ENCODE results near the gene CRISP1.
A peak's percentile ranks its signal among the peaks of the same experiment; 100 is the strongest.
"Not testable (repeated sequence)": the region's sequence is repeated elsewhere in the genome, so short reads cannot be mapped to it uniquely, and the experiment has no call there.

The CRISP1 gene, protein sequence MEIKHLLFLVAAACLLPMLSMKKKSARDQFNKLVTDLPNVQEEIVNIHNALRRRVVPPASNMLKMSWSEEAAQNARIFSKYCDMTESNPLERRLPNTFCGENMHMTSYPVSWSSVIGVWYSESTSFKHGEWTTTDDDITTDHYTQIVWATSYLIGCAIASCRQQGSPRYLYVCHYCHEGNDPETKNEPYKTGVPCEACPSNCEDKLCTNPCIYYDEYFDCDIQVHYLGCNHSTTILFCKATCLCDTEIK

DNA sequence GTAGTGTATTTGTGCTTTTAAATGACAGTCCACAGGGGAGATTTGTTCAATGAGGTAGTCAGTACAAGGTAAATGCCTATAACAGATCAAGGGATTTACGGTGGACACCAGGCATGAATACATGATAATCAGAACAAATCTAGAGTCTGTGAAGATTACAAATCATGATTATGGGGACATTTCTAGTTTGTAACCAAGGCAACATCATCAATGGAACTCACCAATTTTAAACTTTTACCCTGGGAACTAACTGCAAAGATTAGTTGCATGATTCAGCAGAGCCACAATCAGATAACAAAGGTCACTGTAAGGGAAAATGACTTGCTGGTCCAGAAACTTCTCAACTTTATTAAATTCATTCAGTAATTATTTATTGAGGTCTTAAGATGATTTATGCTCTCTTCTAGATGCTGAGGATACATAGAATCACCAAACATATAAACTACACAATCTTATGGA lies at the start of gene CRISP1:
Gene CRISP1 (minus strand): TSS at position 51 of the 459 bp plus-strand sequence. CDS start 9,135 bp downstream, outside the sequence.
- DNase-seq (ENCODE audit: low spot score) = no peak

DNA sequence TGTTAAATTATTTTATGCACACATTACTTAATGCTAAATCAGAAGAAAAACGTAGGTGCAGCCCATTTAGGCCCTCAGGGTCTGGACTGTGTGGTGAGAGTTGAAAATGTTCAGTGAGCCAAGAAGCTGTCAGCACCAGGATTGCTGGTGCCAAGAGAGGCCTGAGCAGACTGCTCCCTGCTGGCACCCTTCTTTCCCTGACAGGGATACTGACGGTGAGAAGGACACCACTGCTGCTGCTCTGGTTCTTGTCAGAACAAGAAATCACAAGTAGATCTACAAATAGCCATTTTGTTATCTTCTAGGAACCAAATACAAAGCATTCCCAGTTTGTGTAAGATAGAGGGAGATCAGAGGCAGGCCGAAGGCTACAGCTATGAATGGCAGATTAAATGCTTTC lies 48.7 kb upstream of the CRISP1 start:
- DNase-seq (ENCODE audit: low spot score) = no peak

DNA sequence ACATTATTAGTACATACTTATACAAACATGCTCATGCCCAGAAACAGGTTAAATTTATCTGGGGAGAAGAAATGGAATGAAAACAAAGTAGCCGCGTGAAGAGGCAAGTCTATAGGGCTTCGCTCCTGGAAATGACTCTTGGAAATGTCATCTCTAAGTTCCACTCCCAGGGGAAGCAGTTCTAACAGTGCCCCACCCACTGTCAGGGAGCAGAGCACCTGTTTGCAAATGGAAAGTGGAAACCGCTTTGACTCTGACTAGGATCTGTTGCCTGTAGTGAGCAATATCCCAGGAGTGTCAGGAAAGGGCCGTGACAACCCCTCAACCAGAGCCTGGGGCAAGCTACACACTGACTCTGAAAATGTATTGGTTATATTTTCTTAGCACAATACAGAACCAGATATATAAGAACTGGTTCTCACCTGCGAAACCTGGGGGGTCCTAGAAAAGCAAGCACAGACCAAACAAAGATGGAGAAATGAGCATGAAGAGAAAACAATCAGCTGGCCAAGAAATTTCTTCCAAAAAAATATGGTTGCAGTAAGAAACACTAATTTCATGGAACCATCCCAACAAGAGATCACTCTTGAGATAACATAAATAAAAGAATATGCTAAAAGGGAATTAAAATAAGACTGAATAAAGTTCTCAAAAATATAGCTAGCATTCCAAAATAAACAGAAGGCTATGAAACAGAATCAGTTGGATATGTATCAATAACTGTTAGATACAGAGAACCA lies 47.5 kb upstream of the CRISP1 start:
- DNase-seq (ENCODE audit: low spot score) = no peak

DNA sequence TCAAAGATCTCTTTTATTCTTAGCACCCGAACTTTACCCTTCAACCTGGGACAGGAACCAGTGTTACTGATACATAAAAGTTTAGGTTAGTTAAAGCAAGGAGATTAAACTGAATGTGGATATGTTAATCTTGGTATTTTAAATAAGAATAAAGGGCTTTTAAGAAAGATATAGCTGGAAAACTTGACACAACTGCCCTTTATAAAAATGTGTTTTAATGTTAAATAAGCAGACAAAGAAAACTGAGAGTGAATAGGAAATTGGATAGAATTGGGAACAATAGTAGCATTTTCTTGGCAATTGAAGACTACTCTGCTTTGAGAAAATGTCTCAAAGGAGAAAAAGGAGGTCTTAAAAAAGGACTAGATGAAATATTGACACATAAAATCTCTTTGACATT lies 45.9 kb upstream of the CRISP1 start:
- DNase-seq (ENCODE audit: low spot score) = no peak

DNA sequence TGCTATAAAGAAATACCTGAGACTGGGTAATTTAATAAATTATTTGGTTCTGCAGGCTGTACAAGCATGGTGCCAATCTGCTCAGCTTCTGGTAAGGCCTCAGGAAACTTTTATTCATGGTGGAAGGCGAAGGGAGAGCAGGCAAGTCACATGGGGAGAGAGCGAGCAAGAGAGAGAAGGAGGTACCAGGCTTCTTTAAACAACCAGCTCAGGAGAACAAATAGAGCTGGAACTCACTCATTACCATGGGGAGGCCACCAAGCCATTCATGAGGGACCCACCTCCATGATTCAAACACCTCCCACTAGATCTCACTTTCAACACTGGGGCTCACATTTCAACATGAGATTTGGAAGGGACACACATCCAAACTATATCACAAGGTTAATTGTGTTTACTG lies 44.9 kb upstream of the CRISP1 start:
- DNase-seq (ENCODE audit: low spot score) = no peak

DNA sequence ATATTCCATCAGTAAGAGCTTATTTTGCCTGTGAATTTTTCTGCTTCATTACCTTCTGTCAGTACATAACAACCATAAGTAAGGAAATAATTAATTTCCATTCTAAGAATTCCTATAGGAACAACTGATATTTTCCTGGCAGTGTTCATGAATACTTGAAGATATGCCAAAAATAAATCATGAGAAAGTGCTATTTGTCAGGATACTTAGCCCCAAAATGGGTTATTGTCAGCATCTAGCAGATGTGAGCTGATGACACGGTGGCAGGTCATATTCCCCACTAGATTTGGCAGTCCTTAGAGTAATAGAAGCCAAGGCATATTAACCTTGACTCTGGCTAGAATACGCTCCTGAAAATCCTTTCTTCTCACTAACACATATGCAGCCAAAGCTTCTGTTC lies 43.2 kb upstream of the CRISP1 start:
- no peak for DNase-seq (ENCODE audit: low spot score)

DNA sequence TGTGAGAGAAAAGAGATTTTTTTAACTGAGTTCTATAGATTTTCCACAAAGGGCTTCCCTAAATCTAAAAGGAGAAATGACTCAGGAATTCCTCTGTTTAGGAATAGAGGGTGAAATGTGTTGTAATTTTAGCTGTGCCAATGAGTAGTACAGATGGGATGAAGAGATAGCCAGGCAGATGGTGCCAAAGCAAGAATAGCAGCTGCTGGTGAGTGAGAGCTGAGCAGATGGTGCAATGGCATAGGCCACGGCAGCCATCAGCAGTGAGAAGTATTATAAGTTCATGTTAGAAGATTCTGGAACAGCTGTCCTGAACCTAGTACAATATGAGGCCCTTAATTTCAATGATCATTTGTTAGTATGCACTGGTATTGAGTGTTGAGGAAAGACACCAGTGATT lies 40.2 kb upstream of the CRISP1 start:
- DNase-seq (ENCODE audit: low spot score) = no peak

DNA sequence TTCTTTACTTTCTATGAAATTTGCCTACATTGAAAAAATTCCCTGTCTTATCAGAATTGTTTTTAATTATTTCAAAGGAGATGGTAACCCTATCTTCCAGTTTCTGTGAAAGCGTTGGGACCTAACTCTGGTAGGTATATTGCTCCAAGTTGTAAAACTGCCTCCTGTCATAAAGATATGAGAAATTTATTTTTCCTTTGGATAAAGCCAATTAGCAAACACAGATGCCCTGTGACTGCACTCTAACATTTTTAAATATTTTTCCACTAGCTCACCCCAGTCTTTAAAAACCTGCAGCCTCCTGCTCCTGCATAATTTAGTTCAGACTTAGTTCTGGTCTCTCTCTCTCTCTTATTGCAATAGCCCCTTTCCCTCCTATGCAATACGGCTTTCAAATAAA lies 39.0 kb upstream of the CRISP1 start:
- DNase-seq (ENCODE audit: low spot score) = no peak

DNA sequence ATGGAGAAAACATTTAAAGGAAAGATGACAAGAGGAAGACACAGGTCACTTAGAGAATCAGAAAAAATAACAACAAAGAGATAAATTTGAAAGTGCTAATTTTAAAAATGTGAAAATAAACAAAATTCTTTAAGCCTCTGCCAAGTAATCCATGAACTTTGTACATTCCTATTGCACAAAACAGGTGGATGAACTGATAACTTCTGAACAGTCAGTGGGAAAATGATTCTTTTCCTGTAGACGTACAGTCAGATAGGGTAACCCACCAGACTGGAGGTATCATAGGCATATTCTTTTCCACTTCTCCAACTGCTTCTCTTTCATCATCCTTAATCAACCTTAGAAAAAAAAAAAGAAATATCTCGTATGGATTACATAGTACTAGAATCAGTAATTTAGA lies 36.5 kb upstream of the CRISP1 start:
- no peak for DNase-seq (ENCODE audit: low spot score)

DNA sequence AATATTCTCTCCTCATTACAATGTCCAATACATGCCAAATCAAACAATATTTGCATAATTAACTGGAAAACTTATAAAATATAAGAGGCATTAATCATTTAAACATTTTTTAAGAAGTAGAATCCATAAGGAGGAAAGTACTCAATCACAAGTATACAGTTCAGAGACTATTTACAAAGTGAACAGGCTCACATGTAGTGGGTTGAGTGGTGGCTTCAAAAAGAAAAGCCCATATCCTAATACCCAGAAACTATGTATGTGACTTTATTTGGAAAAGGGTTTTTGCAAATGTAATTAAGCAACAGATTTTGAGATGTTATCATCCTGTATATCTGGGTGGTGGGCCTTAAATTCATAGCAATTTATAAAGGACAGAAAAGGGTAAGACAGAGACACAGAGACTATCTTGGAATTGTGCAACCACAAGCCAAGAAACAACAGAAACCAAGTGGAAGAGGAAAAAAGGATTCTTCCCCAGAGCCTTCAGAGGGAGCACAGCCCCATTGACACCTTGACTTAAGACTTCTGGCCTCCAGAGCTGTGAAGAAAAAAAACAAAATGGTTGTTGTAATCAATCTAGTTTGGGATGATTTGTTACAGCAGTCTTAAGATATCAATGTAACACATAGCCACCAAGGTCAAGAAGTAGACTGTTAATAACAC lies 32.7 kb upstream of the CRISP1 start:
- no peak for DNase-seq (ENCODE audit: low spot score)

DNA sequence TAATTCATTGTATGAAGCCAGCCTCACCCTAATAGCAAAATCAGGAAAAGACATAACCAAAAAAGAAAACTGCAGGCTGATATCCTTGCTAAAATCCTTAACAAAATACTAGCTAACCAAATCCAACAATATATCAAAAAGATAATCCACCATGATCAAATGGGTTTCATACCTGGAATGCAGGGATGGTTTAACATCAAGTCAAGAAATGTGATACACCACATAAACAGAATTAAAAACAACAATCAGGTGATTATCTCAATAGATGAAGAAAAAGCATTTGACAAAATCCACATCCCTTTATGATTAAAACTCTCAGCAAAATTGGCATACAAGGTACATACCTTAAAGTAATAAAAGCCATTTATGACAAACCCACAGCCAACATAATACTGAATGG lies 29.2 kb upstream of the CRISP1 start:
- DNase-seq (ENCODE audit: low spot score) = not testable (repeated sequence)

DNA sequence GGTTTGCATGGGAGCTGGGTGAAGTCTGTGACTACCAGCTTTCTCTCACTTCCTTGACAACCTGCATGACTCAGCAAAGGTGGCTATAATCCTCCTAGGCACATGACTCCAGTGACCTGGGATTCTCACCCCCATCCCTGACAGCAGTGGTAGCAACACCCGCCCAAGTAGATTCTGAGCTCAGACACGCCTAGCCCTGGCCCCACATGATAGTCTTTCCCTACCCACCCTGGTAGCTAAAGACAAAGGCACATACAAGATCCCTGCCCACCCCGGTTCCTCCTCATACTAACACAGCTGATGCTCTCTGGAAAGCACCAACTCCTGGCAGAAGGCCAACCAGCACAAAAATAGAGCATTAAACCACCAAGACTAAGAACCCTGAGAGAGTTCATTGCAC lies 25.9 kb upstream of the CRISP1 start:
- DNase-seq (ENCODE audit: low spot score) = no peak

DNA sequence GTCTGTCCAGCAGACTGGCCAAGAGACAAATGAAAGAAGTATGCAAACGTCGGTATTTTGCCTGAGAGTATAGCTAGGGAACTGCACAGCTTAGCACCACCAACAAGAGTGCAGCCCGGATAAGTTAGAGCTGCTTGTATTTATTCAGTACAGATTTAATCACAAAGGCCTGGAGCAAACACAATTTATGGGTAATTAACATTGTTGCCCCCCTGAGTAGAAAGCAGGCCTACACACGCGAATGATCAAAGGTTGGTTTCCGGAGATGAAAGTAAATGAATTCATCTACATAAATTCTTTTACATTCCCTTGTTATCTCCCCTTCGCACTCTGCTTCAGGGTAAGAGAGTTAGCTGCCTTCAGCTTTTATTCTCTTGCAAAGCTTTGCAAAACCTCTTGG lies 24.7 kb upstream of the CRISP1 start:
- DNase-seq (ENCODE audit: low spot score) = no peak

DNA sequence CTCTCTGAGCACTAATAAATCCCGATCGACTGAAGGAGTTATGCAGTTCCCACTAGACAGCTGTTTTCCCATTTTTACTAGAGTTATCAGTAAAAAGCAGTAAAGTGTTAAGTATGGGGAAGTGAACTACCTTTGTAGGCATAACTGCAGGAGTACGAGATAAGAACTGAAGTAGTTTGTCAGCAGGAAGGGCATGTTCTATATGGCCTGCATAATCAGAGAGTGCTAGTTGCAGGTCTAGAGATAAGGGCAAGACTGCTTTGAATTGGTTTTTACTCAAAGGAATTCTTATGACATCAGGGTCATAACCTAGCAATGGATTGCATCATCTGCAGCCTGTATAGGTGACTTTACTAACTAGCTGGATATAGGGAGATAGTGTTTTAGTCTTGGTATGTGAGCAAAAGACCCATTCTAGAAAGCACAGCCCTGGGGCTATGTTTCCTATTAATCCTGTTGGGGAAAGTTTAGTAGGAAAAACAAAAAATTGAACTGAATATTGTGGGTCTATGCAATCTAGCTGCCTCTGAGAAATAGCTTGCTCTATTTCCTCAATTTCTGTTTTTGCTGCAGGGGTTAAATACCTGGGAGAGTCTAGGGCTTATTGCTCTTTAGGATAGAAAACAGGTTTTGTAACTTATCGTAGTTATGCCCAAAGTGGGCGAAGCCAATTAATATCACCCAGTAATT lies 22.6 kb upstream of the CRISP1 start:
- DNase-seq (ENCODE audit: low spot score) = no peak

DNA sequence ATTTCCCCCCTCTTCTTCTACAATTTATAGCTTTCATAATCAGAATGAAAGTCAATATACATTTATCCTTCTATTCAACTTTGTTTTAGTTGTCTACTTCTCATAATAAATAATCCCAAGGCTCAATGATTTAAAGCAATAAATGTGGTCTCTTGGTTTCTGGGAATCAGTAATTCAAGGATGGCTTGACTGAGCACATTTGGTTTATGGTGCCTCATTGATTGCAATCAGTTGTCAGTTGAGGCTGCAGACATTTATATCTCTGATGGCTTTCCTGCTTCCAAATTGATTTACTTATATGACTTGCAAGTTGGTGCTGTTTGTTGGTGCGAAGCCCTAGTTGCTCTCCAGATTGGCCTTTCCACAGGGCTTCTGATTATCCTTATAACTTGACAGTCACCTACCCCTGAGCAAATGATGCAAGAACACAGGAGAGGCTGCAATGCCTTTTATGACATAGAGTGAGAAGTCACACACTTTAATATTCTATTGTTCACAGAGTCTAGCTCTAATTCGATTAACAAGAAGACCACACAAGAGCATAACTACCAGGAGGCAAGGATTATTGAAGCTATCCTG lies 2.7 kb upstream of the CRISP1 start:
- no peak for DNase-seq (ENCODE audit: low spot score)

DNA sequence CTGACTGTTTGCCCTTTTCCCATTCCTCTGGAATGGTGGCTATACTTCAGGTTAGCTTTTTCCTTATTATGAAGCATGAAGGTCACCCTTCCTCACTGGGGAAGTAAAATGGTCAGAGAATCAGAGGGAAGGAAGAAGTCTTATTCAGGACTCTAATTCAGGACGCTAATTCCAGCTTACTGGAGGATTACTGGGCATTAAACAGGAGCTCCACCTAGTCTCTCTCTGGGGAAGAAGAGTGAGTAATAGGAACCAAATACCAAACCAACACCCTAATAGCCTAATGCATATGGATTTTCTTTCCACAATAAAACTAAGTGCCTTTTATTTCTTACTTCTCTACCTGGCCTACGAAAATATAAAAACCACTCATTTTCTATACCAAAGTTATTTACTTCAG lies 10.1 kb downstream of the CRISP1 start:
- no peak for DNase-seq (ENCODE audit: low spot score)

DNA sequence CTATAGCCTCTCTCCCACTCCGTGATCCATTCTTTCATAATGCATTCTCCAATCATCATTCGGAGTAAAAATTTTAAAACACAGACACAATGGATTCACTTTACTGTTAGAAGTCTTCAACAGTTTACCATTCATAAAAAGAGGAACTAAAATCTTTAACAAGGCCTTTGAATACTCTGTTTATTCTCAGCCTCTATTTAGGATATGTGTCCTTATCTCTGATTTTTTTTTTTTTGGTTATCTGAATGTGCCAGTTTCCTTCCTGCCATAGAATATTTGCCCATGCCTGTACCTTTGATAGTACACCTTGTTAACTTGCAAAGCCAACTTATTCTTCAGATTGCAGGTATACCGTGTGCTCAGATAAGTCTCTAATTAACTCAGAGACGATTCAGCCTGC lies 11.1 kb downstream of the CRISP1 start:
- no peak for DNase-seq (ENCODE audit: low spot score)

DNA sequence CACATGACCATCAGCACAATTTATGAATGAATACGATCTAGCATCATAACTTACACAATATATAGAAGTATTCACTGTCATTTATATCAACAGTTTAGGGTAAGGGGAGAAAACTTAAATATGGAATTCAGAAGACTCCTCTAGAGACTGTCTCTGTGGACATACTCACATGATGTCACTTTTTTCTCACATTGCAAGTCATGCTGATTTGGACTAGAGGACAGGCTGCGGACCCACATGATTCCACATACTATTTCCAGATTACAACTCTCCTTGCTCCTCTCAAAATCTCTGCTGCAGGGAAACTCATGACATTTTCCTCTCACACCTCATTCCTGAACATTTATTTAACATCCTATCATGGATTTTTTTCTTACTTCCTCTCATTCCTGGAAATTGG lies 13.4 kb downstream of the CRISP1 start:
- no peak for DNase-seq (ENCODE audit: low spot score)

DNA sequence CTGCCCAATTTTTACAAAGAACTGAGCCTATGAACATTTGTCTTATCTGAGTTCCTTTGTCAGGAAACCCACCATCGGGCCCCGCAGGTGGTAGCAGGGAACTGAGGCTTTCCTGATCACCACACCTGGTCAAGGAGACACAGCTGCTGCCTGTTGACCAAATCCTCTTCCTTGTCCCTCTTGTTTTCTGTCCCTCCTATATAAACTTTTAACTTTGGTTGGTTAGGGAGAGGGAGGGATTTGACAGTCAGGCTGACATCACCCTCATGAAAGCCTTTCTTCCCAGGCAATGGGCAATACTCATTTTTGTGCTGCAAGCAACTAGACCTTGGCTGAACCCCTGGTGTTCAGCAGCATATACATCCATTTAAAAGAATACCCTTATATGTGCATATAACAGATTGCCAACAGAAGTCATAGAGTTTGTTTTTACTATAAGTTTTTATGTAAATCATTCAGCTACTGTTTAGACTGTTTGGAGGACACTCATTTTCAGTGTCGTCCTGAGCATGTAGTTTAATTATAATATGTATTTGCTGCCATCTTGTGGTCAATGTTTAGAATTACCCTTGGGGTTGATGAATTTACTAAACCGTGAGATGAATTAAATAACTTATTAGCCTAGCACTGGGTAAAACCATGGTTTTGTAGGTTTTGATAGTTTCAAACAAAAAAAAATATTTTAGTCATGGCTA lies 17.0 kb downstream of the CRISP1 start:
- DNase-seq (ENCODE audit: low spot score) = peak; percentile 87

DNA sequence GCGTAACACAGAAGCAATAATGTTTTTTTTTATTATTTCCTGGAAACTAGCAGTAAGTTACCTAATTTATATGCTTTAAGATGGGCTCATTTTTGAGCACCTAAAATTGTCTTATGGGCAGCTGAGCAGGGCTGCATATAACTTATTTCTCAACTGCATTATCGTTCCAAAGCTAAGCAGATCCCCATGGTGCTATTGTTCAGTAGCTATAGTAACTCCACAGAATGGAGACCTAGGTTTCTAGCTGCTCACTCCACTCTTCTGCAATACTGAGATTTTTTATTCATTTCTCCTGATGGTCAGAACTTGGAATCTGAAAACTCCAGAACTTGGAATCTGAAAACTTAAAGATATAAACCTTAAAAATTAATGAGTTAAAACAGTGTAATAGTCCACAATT lies 18.7 kb downstream of the CRISP1 start:
- no peak for DNase-seq (ENCODE audit: low spot score)

DNA sequence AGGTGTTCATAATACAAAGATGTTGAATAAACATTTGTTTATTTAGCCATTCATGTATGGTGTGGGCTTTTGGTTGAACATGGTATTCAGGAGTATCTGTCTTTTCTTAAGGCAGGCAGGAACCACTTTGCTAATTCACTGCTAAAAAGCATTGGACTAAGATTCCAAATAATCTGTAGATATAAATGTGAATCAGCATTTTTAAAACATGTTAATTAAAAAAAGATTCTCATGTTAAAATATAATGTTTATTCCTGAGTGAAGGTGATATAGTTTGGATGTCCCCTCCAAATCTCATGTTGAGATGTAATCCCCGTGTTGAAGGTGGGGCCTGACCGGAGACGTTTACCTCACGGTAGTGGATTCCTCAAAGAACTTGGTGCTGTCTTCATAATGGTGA lies 19.3 kb downstream of the CRISP1 start:
- no peak for DNase-seq (ENCODE audit: low spot score)

DNA sequence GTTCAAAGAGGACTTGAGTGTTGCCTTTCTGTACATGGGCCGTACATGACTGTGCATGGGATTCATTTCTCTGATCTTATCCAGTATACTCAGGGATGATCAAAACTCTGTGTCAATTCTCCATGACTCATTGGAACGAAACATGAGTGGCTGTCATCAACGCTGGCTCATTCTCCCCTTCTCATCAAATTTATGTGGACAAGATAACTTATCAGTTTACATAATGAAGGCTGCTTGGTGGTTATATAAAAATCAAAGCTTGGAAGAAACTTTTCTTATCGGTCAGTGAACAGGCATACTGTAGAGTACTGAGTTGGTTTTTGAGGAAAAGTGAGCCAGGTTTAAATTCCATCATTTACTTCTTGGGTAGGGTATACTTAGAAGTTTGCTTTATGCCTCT lies 24.9 kb downstream of the CRISP1 start:
- peak; percentile 18 for DNase-seq (ENCODE audit: low spot score)

All from hematopoietic multipotent progenitor cell treated with erythropoietin and hydrocortisone succinate and interleukin-3 and kit ligand, for 17 days (in vitro differentiated cells).